HG03521 (cell line): ENCODE results near the gene SPRR4.
"Not testable (repeated sequence)": the region's sequence is repeated elsewhere in the genome, so short reads cannot be mapped to it uniquely, and the experiment has no call there.

Experiments
- ATAC-seq: cut with Tn5 transposase; IDR thresholded peaks from one replicate; pipeline ENCODE4 v1.9.1; 2021; ENCODE audit warnings: mild to moderate bottlenecking, moderate library complexity; ENCODE audit not compliant: unreplicated experiment

The SPRR4 gene

GRCh38 chr1:153011235-153011758 is 40.8 kb downstream of the SPRR4 start:
- ATAC-seq, result not testable (repeated sequence)

GRCh38 chr1:153021829-153022228 is 51.4 kb downstream of the SPRR4 start:
- ATAC-seq, result not testable (repeated sequence)
